ENCODE results near the gene PBX4. TPM values are rescaled to one million over a fixed set of nuclear protein-coding genes. Genes with fewer than 3 reads are reported as not detected.

Gene PBX4
- total RNA-seq, 1 donor: 0.45 TPM

- no peak for TF ChIP-seq CTCF (IDR thresholded peaks at IDR 0.05; ENCODE audit: insufficient read depth, low read length)
- H3K4me3 ChIP-seq (ENCODE audit: low read depth, low read length): no peak overlapping the region
- DNase-seq (ENCODE audit: low read depth): no peak
These were observed 19.2 kb upstream of the PBX4 start for GRCh38 chr19:19637523-19638251.

GRCh38 chr19:19637186-19637522 lies 18.7 kb upstream of the PBX4 start:
- no peak for TF ChIP-seq CTCF (IDR thresholded peaks at IDR 0.05; ENCODE audit: insufficient read depth, low read length)
- H3K4me3 ChIP-seq (ENCODE audit: low read depth, low read length): no peak overlapping the region
- DNase-seq (ENCODE audit: low read depth): no peak

GRCh38 chr19:19636573-19637185 lies 18.2 kb upstream of the PBX4 start:
- no peak for TF ChIP-seq CTCF (IDR thresholded peaks at IDR 0.05; ENCODE audit: insufficient read depth, low read length)
- no peak for DNase-seq (ENCODE audit: low read depth)
- no peak overlapping the region for H3K4me3 ChIP-seq (ENCODE audit: low read depth, low read length)

DNA sequence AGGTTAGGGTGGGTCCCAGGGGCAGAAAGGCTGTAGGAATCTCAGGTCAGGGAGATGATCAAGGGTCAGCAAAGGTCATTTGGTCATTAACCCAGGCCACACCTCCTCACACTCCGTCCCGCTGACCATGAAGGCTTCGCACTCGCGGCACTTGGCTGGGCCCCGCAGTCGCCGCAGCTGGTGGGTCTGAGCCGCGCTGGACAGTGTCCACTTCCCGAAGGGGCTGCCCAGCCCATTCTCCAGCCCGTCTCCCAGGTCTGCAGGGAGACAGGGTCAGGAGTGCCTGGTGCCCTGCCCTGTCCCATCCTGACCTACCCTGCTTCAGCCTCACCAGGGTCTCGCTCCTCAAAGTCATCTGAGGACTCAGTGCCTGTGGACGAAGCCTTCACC lies 16.8 kb upstream of the PBX4 start:
- no peak for DNase-seq (ENCODE audit: low read depth)
- TF ChIP-seq CTCF (IDR thresholded peaks at IDR 0.05; ENCODE audit: insufficient read depth, low read length): no peak
- no peak overlapping the region for H3K4me3 ChIP-seq (ENCODE audit: low read depth, low read length)

- no peak overlapping the region for H3K4me3 ChIP-seq (ENCODE audit: low read depth, low read length)
- DNase-seq (ENCODE audit: low read depth): no peak
- no peak for TF ChIP-seq CTCF (IDR thresholded peaks at IDR 0.05; ENCODE audit: insufficient read depth, low read length)
These were observed 16.2 kb upstream of the PBX4 start for GRCh38 chr19:19634516-19635312.

- DNase-seq (ENCODE audit: low read depth): no peak
- TF ChIP-seq CTCF (IDR thresholded peaks at IDR 0.05; ENCODE audit: insufficient read depth, low read length): no peak
- H3K4me3 ChIP-seq (ENCODE audit: low read depth, low read length): no peak overlapping the region
These were observed 15.4 kb upstream of the PBX4 start for GRCh38 chr19:19633711-19634515.
